Brain pericyte (primary cell): Measurements from ENCODE around the gene THOC5.
"Not testable (repeated sequence)": the region's sequence is repeated elsewhere in the genome, so short reads cannot be mapped to it uniquely, and the experiment has no call there.

Source experiments
- DNase-seq: peaks from one replicate; pipeline ENCODE4 v3.0.0-alpha.2; 2012; ENCODE audit warnings: low read depth, low spot score

The THOC5 gene

DNA sequence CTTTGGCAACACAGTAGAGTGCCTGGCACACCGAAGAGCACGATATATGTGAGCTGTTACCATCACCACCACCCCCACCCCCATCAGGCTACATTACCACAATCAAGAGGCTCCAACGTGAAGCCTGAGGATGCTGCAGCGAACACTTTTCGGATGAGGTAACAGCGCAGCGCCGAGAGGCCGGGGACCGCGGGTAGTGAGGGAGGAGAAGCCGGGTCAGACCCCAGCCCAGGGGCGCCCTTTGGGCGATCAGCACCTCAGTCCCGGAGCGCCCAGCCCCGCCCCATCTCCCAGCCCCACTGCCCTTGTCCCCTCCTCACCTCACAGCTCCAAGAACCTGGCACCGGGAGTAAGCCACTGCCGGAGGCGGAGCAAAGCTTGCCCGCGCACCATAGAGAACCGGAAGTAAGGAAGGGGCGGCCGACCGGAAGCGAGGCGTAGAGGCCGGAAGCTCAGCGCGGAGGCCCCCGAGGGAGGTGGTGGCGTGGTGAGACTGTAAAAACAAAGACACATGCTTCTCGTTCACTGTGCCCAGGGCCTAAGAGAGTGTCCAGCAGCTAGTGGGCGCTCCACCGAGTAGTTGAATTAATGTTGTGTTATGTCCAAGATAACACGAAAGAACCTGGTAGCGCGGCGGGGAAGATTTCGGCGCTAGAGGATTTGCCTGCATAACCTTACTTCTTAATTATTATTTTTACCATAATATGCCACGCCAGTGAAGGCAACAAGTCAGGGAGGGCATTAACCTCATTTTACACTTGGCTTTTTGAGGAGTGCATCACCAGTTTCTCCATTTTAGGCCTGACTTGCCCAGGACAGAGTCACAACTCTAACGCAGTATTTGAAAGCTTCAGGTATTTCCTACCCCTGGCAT lies at the start of gene THOC5:
THOC5 (minus strand) TSS at position 407 of the 874 bp plus-strand sequence. CDS start 4,610 bp downstream, outside the sequence.
- DNase-seq = peak; percentile 84

- no peak for DNase-seq
Observed at GRCh38 chr22:29598684-29599020, 45.1 kb upstream of the THOC5 start.

GRCh38 chr22:29597871-29598683 lies 44.5 kb upstream of the THOC5 start:
- DNase-seq = not testable (repeated sequence)

DNA sequence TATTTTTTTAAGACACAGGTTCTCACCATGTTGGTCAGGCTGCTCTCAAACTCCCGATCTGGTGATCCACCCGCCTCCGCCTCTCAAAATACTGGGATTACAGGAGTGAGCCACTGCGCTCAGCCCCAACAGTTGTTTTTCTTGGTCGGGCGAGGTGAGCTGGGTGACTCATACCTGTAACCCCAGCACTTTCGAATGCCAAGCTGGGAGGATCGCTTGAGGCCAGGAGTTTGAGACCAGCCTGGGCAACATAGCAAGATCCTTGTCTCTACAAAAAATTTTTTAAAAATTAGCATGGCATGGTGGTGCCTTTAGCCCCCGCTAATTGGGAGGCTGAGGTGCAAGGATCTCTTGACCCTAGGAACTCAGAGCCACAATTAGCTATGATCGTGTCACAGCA lies 42.9 kb upstream of the THOC5 start:
- no peak for DNase-seq

- not testable (repeated sequence) for DNase-seq
Observed at GRCh38 chr22:29594447-29594846, 40.9 kb upstream of the THOC5 start.

- no peak for DNase-seq
Observed at GRCh38 chr22:29593923-29594322, 40.4 kb upstream of the THOC5 start.

GRCh38 chr22:29587938-29588699 lies 34.6 kb upstream of the THOC5 start:
- no peak for DNase-seq

- DNase-seq = not testable (repeated sequence)
Observed at GRCh38 chr22:29586193-29586705, 32.7 kb upstream of the THOC5 start.

DNA sequence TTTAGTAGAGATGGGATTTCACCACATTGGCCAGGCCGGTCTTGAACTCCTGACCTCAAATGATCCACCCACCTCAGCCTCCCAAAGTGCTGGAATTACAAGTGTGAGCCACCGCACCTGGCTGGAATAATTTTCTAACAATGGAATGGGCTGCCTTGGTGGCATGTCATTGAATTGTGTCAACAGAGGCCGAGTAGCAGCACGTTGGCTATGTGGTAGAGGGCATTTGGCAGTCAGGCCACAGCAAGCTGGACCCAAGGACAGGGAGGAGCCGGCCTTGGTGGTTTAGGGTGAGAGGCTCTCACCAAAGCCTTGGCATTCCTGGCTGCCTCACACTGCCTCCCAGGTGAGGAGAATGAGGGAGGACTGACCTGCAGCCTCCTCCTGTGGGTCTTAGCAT lies 31.4 kb upstream of the THOC5 start:
- no peak for DNase-seq

DNA sequence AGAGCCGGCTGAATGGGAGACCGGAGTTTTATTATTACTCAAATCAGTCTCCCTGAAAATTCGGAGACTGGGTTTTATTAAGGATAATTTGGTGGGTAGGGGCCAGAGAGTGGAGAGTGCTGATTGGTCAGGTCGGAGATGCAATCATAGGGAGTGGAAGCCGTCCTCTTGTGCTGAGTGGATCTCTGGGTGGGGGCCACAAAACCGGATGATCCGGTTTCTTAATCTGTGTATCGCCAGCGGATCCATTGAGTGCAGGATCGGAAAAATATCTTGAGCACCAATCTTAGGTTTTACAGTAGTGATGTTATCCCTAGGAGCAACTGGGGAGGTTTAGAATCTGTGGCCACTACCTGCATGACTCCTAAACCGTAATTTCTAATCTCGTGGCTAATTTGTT lies 28.2 kb upstream of the THOC5 start:
- no peak for DNase-seq

- DNase-seq = no peak
Observed at GRCh38 chr22:29580200-29580810, 26.7 kb upstream of the THOC5 start.

- no peak for DNase-seq
Observed at GRCh38 chr22:29578462-29579200, 25.1 kb upstream of the THOC5 start.

- DNase-seq = no peak
Observed at GRCh38 chr22:29574762-29575450, 21.3 kb upstream of the THOC5 start.

DNA sequence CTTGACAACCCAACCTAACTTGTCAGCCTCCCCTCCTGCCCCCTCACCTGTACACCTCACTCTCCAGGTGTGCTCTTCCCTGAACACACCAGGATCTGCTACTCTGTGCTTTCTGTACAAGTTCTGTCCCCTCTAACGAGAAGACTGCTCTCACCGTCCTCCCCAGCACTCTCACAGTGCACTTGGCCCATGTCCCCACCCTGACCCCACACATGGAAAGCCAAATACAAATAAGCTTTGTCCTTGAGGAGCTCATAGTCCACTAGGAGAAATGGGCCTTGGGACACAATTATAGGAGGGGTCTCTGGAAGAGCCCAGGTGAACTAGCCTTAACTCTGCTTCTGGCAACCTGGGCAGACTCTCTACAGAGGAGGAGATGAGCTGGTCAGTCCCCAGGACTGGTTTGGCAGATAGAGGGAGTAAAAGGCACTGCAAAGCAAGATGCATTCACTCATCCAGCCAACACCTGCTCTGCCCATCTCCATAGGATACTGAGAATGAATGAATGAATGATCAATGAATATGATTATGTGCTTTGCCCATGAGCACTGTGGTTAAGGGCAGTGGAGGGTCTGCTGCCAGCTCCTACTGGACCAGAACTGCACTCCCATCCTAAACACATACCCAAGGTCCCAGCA lies 17.5 kb upstream of the THOC5 start:
- DNase-seq = no peak

DNA sequence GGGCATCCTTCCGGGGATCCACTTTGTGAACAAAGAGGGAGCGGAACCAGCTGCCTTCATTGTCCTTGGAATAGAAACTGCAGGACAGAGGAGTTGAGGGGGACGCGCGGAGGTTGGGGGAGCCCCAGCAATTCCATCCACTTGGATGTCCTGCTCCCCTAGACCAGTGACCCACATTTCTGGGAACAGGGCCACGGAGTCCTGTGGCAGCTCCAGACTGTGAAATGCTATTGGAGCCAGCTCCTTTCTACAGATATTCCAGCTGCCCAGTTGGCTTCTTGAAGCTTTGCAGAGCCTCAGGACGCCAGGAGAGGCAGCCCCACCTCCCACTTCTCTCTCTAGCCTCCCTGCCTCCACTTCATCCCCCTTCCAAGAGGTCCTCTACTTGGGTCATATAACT lies 16.9 kb upstream of the THOC5 start:
- no peak for DNase-seq

GRCh38 chr22:29569011-29569678 lies 15.6 kb upstream of the THOC5 start:
- no peak for DNase-seq

DNA sequence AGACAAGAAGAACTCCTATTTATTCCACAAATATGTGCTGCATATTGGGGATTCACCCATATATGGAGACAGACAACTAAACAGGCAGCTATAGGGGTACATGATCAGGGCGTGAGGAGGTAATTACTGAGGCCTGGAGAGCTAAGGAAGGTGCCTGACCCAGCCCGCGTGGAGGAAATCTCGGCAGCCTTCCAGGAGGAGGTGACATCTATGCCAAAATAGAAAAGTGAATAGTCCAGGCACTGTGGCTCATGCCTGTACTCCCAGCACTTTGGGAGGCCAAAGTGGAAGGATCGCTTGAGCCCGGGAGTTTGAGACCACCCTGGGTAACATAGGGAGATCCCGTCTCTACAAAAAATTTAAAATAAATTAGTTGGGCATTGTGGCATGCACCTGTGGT lies 13.8 kb upstream of the THOC5 start:
- no peak for DNase-seq

DNA sequence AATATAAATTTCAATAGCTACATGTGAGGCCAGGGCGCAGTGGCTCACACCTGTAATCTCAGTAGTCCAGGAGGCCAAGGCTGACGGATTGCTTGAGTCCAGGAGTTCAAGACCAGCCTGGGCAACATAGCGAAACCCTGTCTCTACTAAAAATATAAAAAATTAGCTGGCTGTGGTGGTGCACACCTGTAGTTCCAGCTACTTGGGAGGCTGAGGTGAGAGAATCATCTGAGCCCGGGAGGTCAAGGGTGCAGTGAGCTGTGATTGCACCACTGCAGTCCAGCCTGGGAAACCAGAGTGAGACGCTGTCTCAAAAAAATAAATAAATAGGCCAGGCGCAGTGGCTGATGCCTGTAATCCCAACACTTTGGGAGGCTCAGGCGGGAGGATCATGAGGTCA lies 13.0 kb upstream of the THOC5 start:
- DNase-seq = not testable (repeated sequence)
